ENCODE measurements around the gene ACSS1.

ACSS1 gene

GRCh38 chr20:25050501-25051350, 7.2 kb downstream of the ACSS1 start:
- H3K4me3 ChIP-seq (ENCODE audit: low read depth, low read length) = no peak overlapping the region
- in situ Hi-C loops (cut with HindIII; ENCODE audit: low sequenced_read_pairs) = no loop called here
- no peak for DNase-seq (ENCODE audit: low read depth, low spot score)
- TF ChIP-seq, protein P1, sequence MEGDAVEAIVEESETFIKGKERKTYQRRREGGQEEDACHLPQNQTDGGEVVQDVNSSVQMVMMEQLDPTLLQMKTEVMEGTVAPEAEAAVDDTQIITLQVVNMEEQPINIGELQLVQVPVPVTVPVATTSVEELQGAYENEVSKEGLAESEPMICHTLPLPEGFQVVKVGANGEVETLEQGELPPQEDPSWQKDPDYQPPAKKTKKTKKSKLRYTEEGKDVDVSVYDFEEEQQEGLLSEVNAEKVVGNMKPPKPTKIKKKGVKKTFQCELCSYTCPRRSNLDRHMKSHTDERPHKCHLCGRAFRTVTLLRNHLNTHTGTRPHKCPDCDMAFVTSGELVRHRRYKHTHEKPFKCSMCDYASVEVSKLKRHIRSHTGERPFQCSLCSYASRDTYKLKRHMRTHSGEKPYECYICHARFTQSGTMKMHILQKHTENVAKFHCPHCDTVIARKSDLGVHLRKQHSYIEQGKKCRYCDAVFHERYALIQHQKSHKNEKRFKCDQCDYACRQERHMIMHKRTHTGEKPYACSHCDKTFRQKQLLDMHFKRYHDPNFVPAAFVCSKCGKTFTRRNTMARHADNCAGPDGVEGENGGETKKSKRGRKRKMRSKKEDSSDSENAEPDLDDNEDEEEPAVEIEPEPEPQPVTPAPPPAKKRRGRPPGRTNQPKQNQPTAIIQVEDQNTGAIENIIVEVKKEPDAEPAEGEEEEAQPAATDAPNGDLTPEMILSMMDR (IDR thresholded peaks at IDR 0.05; ENCODE audit: low read depth, low read length) = no peak

DNA sequence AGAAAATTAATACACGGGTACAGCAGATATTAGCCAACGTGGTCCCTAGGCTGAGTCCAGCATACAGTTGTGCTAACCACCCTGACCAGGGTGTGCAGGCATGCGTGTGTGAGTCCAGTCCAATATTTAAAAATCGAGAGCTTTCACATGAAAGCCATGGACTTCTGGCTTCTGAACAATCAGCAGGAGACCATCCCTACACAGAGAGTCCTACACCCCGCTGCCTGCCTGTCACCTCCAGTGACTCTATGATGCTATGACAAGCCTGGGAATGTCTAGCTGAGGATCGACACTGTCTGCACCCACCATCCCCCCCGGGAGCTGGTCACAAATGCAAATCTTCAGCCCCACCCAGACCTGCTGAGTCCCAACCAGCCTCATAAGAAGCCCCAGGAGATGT, 7.9 kb downstream of the ACSS1 start:
- H3K4me3 ChIP-seq (ENCODE audit: low read depth, low read length) = no peak overlapping the region
- in situ Hi-C loops (cut with HindIII; ENCODE audit: low sequenced_read_pairs) = no loop called here
- DNase-seq (ENCODE audit: low read depth, low spot score) = no peak
- TF ChIP-seq, protein P1 (IDR thresholded peaks at IDR 0.05; ENCODE audit: low read depth, low read length) = no peak

- H3K4me3 ChIP-seq (ENCODE audit: low read depth, low read length) = no peak overlapping the region
- DNase-seq (ENCODE audit: low read depth, low spot score) = no peak
- TF ChIP-seq, protein P1 (IDR thresholded peaks at IDR 0.05; ENCODE audit: low read depth, low read length) = no peak
- in situ Hi-C loops (cut with HindIII; ENCODE audit: low sequenced_read_pairs) = no loop called here
Observed at GRCh38 chr20:25049261-25050060, 8.5 kb downstream of the ACSS1 start.

- no peak overlapping the region for H3K4me3 ChIP-seq (ENCODE audit: low read depth, low read length)
- DNase-seq (ENCODE audit: low read depth, low spot score) = no peak
- in situ Hi-C loops (cut with HindIII; ENCODE audit: low sequenced_read_pairs) = no loop called here
- TF ChIP-seq, protein P1 (IDR thresholded peaks at IDR 0.05; ENCODE audit: low read depth, low read length) = no peak
Observed at GRCh38 chr20:25048519-25048952, 9.4 kb downstream of the ACSS1 start.

DNA sequence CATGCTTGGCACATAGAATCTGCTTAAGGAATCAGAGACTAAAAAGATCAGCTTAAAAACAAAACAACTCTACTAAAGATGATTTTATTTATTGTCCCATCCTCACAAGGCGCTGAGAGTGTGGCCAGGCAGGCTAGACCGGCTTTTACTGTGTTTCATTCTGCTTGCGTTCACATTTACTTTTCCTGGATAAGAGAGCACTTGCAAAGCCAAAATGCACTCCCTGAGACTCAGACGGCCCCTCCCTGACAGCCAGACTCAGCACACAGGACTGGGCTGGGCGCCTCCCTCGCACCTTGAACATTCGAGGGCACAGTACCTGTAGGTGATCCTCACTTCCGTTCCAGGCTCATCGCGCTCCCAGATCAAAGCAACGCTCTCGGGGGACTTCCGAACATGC, 10.2 kb downstream of the ACSS1 start:
- DNase-seq (ENCODE audit: low read depth, low spot score) = no peak
- in situ Hi-C loops (cut with HindIII; ENCODE audit: low sequenced_read_pairs) = no loop called here
- H3K4me3 ChIP-seq (ENCODE audit: low read depth, low read length) = no peak overlapping the region
- TF ChIP-seq, protein P1 (IDR thresholded peaks at IDR 0.05; ENCODE audit: low read depth, low read length) = no peak

DNA sequence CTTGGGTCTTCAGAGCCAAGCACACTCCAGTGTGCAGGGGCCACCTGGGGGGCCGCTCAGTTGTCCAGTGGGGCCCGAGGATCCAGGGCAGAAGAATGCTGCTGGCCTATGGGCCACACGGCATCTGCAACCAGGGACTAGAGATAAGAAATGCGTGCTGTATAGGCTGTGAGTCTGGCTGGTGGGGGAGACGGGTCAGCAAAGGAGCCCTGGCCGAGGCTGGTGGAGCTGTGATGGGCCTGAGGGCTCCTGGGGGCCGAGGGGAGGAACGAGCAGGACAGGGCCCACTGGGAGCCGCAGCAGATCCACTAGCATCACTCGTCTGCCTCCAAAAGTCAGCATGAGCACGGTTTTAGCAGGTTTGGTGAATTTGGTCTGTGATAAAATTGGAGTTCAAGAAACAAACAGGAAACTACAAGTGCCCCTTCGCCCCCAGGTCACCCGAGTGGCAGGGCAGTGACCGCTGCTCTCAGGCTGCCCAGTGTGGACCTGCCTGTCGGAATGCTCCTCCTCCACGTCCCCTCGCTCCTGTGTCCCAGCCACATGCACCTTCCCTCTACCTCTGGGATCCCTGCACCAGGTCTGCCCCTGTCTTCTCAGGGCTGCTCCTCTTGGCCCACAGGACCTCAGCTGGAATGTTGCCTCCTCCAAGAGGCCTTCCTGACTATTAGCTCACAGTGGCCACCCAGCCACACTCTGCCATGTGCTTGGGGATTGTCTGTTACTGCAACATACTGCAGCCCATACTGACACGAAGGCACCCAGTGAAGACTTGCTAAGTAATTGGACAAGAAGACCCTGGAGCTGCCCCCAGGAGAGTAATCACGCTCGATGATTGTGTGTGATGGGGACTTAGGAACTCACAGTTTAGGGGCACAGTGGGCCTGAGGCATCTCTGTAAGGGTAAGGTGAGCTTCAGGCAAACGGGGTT, 10.9 kb downstream of the ACSS1 start:
- in situ Hi-C loops (cut with HindIII; ENCODE audit: low sequenced_read_pairs) = no loop called here
- TF ChIP-seq, protein P1 (IDR thresholded peaks at IDR 0.05; ENCODE audit: low read depth, low read length) = no peak
- DNase-seq (ENCODE audit: low read depth, low spot score) = no peak
- no peak overlapping the region for H3K4me3 ChIP-seq (ENCODE audit: low read depth, low read length)

All from astrocyte of the spinal cord (primary cell).